Endothelial cell of hepatic sinusoid (primary cell): ENCODE measurements around the gene LPP.
"Not testable (repeated sequence)": the region's sequence is repeated elsewhere in the genome, so short reads cannot be mapped to it uniquely, and the experiment has no call there.

Experiments
- in situ Hi-C: cut with HindIII; loops from 2 replicates; pipeline ENCODE4 v1.10.0; 2017; ENCODE audit warnings: low sequenced_read_pairs

The LPP gene

DNA sequence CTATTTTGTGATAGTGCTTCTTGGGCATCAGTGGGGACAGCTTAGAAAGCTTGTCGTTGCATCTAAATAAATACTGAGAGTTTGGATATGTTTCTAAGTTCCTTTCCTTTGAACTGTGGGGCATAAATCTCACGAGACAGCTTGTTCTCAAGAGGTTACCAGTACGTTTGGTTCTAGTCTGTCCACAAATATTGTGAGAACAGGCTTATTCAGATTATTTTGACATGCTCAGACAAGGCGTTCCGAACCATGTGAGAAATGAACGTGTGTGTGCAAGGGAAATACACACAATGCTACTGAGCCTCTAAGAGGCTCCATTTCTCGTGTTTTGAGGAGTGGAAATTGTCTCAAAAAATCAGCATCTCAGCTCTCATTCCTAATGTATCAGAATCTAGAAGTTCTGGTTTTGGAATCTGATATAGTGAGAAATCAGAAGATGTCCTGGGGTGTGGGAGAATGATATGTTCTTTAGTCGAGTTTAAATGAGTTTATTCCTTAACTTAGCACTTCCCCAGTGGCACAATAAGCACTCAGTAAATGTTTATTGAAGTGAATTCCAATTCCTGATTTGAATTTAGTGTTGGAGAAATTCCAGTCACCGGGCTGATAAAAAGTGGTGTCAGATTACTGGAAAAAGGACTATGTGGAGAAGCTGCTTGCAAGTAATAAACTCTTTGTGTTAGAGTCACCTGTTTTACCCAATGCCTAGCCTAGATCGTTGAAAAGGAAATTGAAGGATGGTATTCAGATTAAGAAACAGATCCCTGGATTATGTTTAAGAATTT is 481.5 kb downstream of the LPP start:
- in situ Hi-C loops, result no loop called here

GRCh38 chr3:188636292-188636691 is 482.3 kb downstream of the LPP start:
- in situ Hi-C loops, result not testable (repeated sequence)

DNA sequence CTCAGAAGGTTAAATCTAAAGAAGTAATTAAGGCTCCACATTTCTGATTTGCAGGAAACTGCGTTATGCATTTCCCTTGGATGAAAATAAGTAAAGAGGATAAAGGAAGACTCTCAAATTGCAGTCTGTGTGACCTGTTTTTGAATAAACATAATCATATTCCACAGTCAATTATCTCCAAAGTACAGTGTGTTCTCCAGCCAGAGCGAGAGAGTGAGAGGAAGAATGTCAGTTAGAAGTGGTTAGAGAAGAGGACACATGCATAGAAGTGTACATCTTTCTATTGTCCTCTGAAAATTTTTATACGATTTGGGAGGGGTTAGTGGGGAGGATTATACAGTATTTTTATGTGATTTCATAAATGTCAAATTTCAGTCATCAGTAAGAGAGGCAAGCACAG is 487.1 kb downstream of the LPP start:
- in situ Hi-C loops, result no loop called here

DNA sequence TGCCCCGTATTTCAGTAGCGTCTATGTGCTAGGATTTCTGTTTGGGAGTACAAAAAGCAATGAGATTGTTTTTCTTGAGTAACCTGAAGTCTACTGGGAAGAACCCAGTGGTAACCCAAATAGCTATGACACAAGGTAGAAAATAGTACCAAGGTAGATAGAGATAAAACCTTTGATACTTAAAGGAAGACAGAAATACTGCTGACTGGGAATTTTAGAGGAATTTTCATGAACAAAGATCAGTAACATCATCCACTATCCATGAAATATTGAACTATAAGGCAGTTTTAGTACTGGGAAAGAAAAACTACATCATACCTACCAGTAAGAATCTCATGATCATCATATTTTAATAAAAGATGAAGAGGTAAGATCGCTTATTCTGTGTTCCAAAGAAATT is 489.8 kb downstream of the LPP start:
- in situ Hi-C loops, result no loop called here

GRCh38 chr3:188646592-188646991 is 492.6 kb downstream of the LPP start:
- in situ Hi-C loops, result no loop called here

DNA sequence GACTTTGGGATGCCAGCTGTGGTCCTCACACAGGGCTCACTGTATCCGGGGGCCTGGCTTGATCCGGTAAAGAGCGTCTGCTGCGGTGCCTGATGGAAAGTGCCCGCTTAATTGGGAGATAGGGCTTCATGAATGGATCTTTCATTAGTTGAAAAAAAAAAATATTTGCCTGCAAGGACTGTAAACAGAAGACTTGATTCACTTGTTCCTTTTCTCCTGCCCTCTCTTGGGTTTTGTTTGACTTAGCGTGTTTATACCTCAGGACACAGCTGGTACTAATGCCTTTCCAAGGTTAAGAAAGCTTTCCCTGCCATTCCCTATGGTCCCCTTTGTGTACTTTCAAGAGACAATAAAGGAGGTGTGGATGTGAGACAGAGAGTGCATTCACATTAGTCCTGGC is 493.3 kb downstream of the LPP start:
- in situ Hi-C loops, result no loop called here

DNA sequence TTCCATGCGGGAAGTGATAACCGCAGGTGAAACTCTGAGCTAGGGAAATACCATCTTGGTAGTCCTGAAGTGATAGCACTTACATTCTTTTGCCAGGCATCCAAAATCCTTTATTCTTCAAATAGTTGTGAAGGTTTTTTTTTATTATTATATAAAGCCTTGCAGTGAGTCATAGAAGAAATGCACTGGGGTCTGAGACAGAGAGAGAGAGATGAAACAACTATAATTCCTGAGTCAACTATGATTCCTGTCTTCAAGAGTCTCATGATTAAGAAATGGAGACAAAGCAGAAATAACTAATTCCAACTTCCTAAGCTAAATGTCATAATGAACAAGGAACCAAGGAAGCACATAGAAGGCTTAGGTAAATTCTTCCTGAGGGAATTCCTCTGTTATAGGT is 495.6 kb downstream of the LPP start:
- in situ Hi-C loops, result no loop called here

DNA sequence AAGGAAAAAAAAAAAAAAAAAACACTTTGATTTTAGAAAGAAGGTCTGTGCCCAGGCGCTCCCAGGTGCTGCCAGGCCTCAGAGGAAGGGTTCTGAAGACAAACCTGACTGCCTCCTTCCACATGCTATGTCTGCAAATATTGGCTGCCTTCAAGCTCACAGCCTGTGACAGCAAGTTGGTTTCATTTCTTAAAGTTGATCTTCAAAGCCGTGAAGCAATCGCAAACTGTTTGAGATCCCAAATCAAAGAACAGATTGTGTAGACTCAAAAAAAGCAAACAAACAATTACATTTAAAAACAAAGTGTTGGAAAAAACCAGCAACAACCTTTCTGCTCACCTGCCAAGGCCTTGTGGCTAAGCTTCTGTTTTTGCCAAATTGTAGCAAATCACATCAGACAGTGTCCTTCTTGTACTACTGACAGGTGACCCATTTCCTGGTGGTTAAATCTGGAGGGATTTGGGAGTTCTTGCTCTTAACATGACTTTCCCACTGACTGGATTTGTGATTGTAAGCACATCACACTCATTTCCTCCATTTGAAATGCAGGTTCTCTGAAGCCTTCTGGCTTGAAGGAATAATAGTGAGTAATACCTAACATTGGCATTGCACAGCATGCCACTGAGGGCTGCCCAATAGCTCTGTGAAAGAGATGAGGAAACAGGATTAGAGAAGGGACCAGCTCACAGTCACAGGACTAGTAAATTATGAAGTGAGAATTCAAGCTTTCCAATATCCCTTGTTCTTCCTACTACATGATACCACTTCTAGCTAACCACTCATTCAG is 502.4 kb downstream of the LPP start:
- in situ Hi-C loops, result loop anchor here (10.0 kb wide), 1 partner anchor 912 kb away; the partner anchor contains the start of gene BCL6

GRCh38 chr3:188658606-188659005 is 504.6 kb downstream of the LPP start:
- in situ Hi-C loops, result loop anchor here (10.0 kb wide), 1 partner anchor 914 kb away; the partner anchor contains the start of gene BCL6

DNA sequence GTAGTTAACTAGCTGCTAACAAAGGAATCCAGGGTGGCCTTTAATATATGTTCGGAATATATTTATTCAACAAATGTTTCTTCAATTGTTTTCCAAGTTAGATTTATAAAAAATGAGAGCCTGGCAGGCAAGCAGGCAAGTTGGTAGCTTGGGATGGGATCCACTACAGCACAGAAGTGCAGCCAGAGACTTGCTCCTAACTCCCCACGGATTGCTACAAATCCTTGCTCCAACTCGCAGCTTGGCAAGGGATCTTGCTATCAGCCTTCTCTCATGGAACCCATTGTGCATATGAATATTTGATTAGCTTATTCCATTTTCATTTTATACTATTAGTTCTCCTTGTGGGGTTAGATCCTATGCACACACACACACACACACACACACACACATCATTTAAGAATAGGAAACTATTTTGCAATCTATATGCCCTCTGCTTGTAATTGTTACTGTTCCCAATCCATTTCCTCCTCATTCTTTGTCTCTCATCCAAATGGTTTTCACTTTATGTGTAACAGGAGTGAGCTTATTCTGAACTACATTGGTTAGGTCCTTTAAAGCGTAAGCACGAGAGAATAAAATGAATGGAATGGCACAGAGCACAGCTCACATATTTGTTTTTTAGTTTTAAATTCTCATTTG is 505.6 kb downstream of the LPP start:
- in situ Hi-C loops, result loop anchor here (10.0 kb wide), 1 partner anchor 915 kb away; the partner anchor contains the start of gene BCL6

DNA sequence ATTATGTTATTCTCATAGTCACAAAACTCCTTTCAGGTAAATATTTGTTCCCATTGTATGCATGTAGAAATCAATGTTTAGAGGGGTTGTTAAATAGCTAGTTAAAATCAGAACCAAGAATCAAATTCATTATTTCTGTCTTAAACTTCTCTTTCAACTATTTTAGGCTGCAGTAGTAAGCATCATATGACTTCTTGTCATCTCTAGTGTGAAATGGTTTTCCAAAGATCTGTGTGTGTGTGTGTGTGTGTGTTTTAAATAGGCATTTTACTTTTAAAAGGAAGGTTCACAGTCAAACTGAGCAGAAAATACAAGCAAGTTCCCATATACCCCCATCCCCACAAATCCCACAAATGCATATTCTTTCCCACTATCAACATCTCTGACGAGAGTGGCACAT is 506.5 kb downstream of the LPP start:
- in situ Hi-C loops, result no loop called here

- in situ Hi-C loops, result no loop called here
Measured at GRCh38 chr3:188661806-188662205, 507.8 kb downstream of the LPP start.

GRCh38 chr3:188662214-188662613 is 508.3 kb downstream of the LPP start:
- in situ Hi-C loops, result no loop called here

DNA sequence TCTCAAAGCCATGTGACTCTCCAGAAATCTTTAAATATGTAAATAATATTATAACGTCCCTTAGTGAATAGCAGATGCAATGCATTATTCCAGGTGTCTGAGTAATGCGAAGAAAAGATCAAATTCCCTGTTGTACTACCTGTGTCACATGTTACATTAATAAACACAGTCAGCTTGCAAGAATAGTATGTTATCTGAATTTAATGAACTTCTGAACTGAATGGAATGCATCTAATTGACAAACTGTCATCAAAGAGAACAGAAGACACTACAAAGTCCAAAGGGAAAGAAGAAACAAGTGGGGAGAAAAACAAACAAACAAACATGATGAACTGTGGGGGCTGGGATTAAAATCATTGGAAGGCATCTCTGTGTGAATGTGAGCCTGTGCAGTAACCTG is 508.8 kb downstream of the LPP start:
- in situ Hi-C loops, result no loop called here

- in situ Hi-C loops, result no loop called here
Measured at GRCh38 chr3:188663839-188664238, 509.9 kb downstream of the LPP start.

DNA sequence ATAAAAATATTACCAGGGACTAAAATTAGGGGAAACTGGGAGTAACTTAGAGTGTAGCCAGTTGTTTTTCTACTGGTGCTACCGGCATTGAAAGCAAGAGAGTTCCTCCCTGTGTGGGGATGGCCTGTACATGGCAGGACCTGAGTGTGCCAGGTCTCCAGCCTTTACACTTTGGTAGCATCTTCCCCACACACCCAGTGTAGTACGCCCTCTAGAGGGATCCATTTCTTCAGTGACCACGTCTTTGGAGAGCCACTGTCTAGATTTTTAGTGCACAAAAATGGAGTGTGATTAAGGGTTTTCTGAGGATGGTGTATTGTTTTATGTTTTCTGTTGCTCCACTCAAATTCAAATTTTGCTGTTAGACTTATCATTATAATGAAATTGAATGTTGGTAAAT is 510.8 kb downstream of the LPP start:
- in situ Hi-C loops, result no loop called here

- in situ Hi-C loops, result no loop called here
Measured at GRCh38 chr3:188667926-188668325, 514.0 kb downstream of the LPP start.

DNA sequence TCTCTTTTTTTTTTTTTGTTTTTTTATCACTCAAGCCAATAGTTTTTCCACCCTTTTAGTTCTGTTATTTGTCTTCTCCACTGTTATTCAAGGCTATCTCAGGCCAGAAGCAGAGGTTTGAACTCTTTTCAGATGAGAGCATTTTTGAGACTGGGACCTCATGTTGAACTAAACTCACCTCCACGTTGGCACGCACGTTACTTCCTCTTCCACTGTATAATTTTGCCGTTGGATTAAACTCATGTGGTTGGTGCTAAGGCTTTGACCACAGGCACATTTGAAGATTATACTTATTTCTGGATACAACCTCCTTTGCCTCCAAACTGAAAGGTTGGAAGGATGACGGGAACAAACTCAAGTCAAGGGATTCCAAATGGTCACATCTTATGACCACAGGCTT is 516.5 kb downstream of the LPP start:
- in situ Hi-C loops, result no loop called here

DNA sequence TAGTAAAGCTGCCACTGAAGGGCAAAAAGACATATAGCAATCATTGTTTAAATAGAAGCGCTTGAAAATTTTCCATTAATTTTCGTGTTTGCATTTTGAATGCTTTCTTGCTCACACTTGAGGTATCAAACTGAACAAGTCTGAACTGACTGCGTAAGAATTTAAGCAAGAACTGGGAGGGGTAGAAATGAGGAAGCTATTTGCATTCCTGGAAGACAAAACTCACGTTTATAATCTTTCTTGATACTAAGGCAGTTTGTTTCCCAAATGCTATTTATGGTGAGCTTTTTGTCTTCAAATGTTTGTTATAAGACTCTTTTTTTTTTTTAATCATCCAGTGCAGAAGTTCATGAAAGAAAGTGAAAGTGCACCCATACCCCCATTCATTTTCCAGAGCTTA is 518.0 kb downstream of the LPP start:
- in situ Hi-C loops, result no loop called here

GRCh38 chr3:188672840-188673239 is 518.9 kb downstream of the LPP start:
- in situ Hi-C loops, result no loop called here

DNA sequence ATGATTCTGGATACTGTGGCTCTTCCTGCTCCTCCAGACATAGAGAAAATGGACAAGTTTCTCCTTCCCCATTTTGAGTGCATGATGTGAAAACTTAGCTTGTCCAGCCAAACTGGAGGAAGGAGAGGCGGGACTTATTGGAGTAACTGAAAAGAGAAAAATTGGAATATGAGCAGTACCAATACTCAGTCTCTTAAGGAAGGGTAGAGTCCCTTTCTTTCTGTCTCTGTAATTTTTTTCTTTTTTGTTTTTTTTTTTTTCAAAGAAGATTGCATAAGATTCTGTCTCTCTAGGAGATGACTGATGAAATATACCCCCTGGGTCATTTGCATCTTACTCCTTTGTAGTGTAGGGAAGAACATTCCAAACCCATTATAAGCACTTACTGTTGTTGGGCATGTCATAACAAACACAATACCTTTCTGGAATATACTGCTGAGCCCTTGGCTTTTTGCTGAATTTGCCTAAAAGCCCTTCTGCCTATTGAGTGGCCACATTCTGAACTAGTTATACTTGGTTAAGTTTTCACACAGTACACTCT is 519.8 kb downstream of the LPP start:
- in situ Hi-C loops, result no loop called here
